GM18517 (cell line): ENCODE measurements around the gene IPO13.

Source experiments
- ATAC-seq: cut with Tn5 transposase; IDR thresholded peaks from one replicate; pipeline ENCODE4 v1.9.1; 2021; ENCODE audit warnings: mild to moderate bottlenecking, moderate library complexity; ENCODE audit not compliant: unreplicated experiment

The IPO13 gene

GRCh38 chr1:44002165-44002564, 55.4 kb downstream of the IPO13 start:
- no peak for ATAC-seq

- ATAC-seq = no peak
These were observed 55.9 kb downstream of the IPO13 start for GRCh38 chr1:44002606-44003157.

- ATAC-seq = no peak
These were observed 61.5 kb downstream of the IPO13 start for GRCh38 chr1:44008259-44008658.

GRCh38 chr1:44010935-44011471, 64.3 kb downstream of the IPO13 start:
- ATAC-seq = no peak

- no peak for ATAC-seq
These were observed 65.7 kb downstream of the IPO13 start for GRCh38 chr1:44012404-44012803.

- ATAC-seq = no peak
These were observed 66.3 kb downstream of the IPO13 start for GRCh38 chr1:44012941-44013609.

GRCh38 chr1:44013949-44014348, 67.2 kb downstream of the IPO13 start:
- no peak for ATAC-seq

- ATAC-seq = no peak
These were observed 67.8 kb downstream of the IPO13 start for GRCh38 chr1:44014365-44015104.

- no peak for ATAC-seq
These were observed 68.5 kb downstream of the IPO13 start for GRCh38 chr1:44015206-44015605.

GRCh38 chr1:44016041-44016889, 69.5 kb downstream of the IPO13 start:
- ATAC-seq = no peak

GRCh38 chr1:44016890-44017400, 70.2 kb downstream of the IPO13 start:
- no peak for ATAC-seq
